DOHH2 (cell line): ENCODE data around the gene RRN3.

Experiments used
- CTCF ChIP-seq: fragments of 200-600 bp; sonication (generic); IDR thresholded peaks from one replicate; pipeline ENCODE4 v1.5.1; 2014; ENCODE audit warnings: antibody characterized with exemption, mild to moderate bottlenecking, low read depth, low read length; ENCODE audit not compliant: poor library complexity, severe bottlenecking
- EZH2phosphoT487 ChIP-seq: fragments of 200-600 bp; sonication (generic); IDR thresholded peaks from 2 replicates; pipeline ENCODE4 v1.6.1; 2017; ENCODE audit warnings: borderline replicate concordance, mild to moderate bottlenecking, antibody characterized with exemption, low read length, moderate library complexity, mixed read lengths

GRCh38 chr16:15038689-15039088 is 55.4 kb downstream of the RRN3 start:
- no peak for TF ChIP-seq CTCF
- no peak for TF ChIP-seq EZH2phosphoT487
